HepG2 (cell line): Measurements from ENCODE around the gene RPL32. TPM values are rescaled to one million over a fixed set of nuclear protein-coding genes. Genes with fewer than 3 reads are reported as not detected.

Source experiments
- polyA plus RNA-seq, 8 experiments: library from polyadenylated mRNA; depleted of rRNA in 3 of 8; stranded (reverse) in 7 of 8; unstranded in 1 of 8; fragments of >200 nt; fragmentation: Illumina TruSeq in 4 of 8; extraction: Trizol in 4 of 8; gene quantifications; 2 replicates each; pipeline versions ENCODE4 v1.2.1 to v1.2.3, GENCODE V29; 2011 to 2016; ENCODE audit warnings: low read depth in 4 of 8, missing spikeins in 1 of 8, mixed read lengths in 1 of 8; ENCODE audit not compliant: insufficient read depth in 1 of 8
- small RNA-seq, 3 experiments: library from RNA; depleted of rRNA; stranded (forward); fragments of <200 nt; gene quantifications; one replicate each; pipeline ENCODE3, GENCODE V24; 2012; ENCODE audit warnings: low read depth in 2 of 3, low replicate concordance in 1 of 3; ENCODE audit not compliant: insufficient read length in 3 of 3, insufficient read depth in 2 of 3
- total RNA-seq, 5 experiments: library from RNA; depleted of rRNA; stranded (reverse); fragments of >200 nt; fragmentation: Illumina TruSeq; extraction: Trizol; gene quantifications; 2 replicates each; pipeline ENCODE4 v1.2.3, GENCODE V29; 2016; ENCODE audit warnings: low read depth in 1 of 5

RPL32 gene
- total and polyA plus RNA-seq, 2 of the 13 experiments (the other 11 are each of a cell fraction or from before 2014, with no cell fraction given), result 1,781 to 2,401 TPM

Small RNA genes lying within 50 kb of the gene (small RNA-seq; reads per million reads assigned to genes)
- gene AC034198.1, result 0 reads per million in 3 experiments

Other genes starting within 250 kb of the RPL32 start
- gene RAF1, start 177.4 kb downstream of the RPL32 start, total RNA-seq (2016; rRNA removed; fragmentation: Illumina TruSeq; extraction: Trizol), result 59.0 and 72.2 TPM in 2 replicates
- 91.4 and 99.3 TPM in 2 replicates for gene RAF1, start 177.4 kb downstream of the RPL32 start, polyA plus RNA-seq (2011; rRNA removed)
- gene TMEM40, start 82.3 kb downstream of the RPL32 start, total RNA-seq (2016; rRNA removed; fragmentation: Illumina TruSeq; extraction: Trizol), result not detected in 2 replicates
- 0.16 and 0.22 TPM in 2 replicates for gene TMEM40, start 82.3 kb downstream of the RPL32 start, polyA plus RNA-seq (2011; rRNA removed)
- not detected in 2 replicates for gene CAND2, start 44.9 kb downstream of the RPL32 start, total RNA-seq (2016; rRNA removed; fragmentation: Illumina TruSeq; extraction: Trizol)
- 0.01 and 0.09 TPM in 2 replicates for gene CAND2, start 44.9 kb downstream of the RPL32 start, polyA plus RNA-seq (2011; rRNA removed)
- 17.4 and 24.2 TPM in 2 replicates for gene IQSEC1, start 231.9 kb upstream of the RPL32 start, total RNA-seq (2016; rRNA removed; fragmentation: Illumina TruSeq; extraction: Trizol)
- gene IQSEC1, start 231.9 kb upstream of the RPL32 start, polyA plus RNA-seq (2011; rRNA removed), result 20.2 and 24.5 TPM in 2 replicates